Cortex of kidney (tissue), 1 donor: ENCODE data around the gene MIA.
A peak's percentile ranks its signal among the peaks of the same experiment; 100 is the strongest.
"Not testable (repeated sequence)": the region's sequence is repeated elsewhere in the genome, so short reads cannot be mapped to it uniquely, and the experiment has no call there.

ENCODE experiments used
- DNase-seq: peaks from one replicate; lab custom pipeline; 2025; lab: John Stamatoyannopoulos, UW

The MIA gene

GRCh38 chr19:40774916-40775631, at the start of gene MIA:
Gene MIA, plus strand, starts transcription at chr19:40775521. Its CDS starts 22 bp downstream, at chr19:40775543.
- DNase-seq: no peak

DNA sequence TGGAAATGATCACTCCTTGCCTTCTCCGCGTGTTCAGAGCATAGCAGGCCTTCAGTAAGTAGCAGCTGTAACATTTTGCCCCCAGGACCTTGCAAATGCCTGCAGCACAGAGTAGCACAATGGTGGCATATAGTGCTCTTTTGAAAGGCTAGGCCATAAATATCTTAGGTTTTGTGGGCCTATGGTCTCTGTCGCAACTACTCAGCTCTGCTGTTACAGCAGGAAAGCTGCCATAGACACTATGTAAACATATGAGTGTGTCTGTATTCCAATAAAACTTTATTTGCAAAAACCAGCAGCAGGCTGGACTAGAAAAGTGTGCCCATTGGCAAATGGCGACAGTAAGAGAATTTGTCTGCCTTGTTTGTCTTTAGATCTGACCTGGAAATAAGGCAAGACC, 49.0 kb upstream of the MIA start:
- no peak for DNase-seq

GRCh38 chr19:40730065-40730464, 45.3 kb upstream of the MIA start:
- DNase-seq: not testable (repeated sequence)

- DNase-seq: not testable (repeated sequence)
Measured at GRCh38 chr19:40732304-40732703, 43.0 kb upstream of the MIA start.

GRCh38 chr19:40733149-40733548, 42.2 kb upstream of the MIA start:
- no peak for DNase-seq

GRCh38 chr19:40735013-40735771, 40.1 kb upstream of the MIA start:
- DNase-seq: no peak

DNA sequence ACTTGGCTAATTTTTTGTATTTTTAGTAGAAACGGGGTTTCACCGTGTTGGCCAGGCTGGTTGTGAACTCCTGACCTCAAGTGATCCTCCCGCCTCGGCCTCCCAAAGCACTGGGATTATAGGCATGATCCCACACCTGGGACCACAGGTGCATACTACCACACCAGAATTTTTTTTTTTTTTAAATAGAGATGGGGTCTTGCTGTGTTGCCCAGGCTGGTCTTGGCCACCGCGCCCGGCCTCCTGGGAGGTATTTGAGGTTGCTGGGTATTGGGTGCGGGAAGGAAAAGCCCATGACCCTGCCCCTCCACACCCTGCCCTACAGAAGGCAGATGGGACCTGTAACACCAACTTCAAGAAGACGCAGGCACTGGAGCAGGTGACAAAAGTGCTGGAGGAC, 38.7 kb upstream of the MIA start:
- no peak for DNase-seq

DNA sequence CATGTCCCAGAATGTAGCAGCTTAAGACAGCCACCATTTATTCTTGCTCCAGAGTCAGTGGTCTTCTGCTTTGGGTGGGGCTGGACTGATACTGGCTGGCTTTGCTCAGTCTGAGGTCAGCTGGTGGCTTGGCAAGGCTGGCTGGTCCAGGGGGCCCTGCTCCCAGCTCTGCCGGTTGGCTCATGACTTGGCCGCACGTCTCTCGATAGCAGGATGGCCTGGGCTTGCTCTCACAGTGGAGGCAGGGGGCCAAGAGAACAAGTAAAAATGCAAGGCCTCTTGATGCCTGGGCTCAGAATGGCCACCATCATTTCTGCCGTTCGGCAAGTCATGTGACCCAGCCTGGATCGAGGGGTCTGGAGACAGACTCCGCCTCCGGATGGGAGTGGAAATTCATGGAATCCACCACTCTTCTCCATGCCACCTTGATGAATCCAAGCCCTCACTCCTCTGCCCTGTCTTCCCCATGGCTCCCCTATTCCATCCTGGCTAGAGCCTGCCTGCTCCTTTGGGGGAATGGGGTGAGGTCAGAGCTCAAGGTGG, 38.1 kb upstream of the MIA start:
- DNase-seq: no peak

- no peak for DNase-seq
Measured at GRCh38 chr19:40739030-40739839, 36.1 kb upstream of the MIA start.

GRCh38 chr19:40739871-40740703, 35.2 kb upstream of the MIA start:
- DNase-seq: no peak

DNA sequence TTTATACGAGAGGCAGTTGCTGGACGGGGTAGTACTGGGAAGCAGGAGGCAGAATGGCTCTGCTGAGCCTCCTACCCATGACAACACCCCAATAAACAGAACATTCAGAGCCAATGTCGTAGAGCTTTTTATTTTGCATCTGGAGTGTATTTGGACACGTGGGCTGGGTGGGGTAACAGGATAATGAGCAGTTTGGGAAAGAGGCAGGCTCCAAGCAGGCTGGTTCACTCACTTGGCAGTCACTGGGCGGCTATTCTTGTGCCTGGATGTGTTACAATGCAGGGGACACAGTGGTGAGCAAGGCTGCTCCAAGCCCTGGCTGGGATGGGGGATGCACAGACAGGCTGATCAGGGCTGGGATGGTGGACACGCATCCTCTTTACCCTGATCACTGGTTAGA, 34.6 kb upstream of the MIA start:
- DNase-seq: no peak

DNA sequence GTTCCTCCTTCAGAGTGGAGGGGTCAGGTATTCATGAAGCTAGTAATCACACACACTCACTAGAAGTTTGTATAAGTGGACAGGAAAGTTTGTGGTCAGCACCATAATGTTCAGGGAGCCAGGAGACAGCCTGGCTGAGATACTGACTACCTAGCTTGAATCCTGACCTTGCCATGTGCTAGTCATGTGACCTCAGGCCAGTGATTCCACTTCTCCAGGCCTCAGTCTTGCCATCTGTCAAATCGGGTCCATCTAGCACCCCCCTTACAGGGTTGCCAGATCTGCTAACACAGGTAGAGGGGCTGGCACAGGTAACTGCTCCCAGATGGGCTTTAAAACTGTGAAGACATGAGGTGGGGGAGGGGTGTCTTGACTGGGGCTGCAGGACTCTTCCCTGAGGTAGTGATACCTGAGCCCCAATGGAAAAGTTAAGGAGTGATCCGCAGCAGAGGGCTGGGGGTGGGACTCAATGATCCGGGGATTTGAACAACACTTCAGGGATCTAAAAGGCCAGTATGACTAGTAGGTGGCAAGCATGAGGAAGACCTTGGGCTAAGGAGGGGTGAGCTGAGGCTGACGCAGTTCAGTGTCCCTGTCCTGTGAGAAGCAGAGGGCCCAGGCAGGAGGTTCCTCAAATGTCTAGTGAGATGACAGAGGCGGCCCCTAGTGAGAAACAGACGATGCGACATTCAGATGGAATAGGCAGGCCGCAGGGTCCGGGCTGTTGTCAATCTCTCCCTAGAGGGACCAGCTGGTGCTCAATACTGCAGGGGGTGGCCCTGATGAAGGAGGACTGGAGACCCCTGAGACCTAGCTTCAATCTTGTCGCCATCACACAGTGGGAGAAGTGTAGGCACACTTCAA, 33.6 kb upstream of the MIA start:
- DNase-seq: no peak

- DNase-seq: no peak
Measured at GRCh38 chr19:40742477-40742876, 32.8 kb upstream of the MIA start.

DNA sequence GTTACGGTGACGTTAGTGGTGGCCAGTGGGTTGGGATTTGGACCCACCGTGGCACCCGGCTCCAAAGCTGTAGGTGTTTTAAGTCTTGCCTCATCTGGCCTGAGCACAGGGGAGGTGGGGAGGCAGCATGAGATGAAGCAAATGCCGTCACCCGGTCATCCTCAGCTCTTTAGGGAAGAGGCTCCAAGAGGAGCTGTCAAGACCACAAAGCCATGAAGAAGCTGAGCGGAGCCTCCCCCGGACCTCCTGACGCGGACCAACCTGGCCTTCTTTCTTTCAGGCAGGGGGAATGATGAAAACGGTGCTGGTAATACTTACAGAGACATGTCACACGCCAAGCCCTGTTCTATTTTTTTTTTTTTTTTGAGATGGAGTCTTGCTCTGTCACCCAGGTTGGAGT, 32.4 kb upstream of the MIA start:
- DNase-seq: no peak

DNA sequence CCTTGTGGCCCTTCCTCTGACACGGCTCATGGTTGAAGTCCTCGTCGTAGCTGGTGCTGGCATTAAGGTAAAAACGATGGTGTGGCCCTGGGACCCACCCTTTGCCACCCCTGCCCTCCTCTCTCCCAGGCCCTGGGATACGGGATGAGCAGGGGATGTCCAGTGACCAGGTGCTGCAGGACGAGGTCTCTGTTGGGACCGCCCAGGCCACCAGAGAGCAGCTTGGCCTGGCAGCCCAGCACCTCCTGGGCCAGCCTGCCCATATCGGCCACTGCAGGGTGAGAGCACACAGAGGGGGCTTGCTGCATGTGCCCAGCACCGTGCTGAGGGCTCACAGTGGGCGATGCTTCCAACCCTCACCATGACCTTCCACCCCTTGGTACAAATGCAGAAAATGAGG, 31.4 kb upstream of the MIA start:
- no peak for DNase-seq

DNA sequence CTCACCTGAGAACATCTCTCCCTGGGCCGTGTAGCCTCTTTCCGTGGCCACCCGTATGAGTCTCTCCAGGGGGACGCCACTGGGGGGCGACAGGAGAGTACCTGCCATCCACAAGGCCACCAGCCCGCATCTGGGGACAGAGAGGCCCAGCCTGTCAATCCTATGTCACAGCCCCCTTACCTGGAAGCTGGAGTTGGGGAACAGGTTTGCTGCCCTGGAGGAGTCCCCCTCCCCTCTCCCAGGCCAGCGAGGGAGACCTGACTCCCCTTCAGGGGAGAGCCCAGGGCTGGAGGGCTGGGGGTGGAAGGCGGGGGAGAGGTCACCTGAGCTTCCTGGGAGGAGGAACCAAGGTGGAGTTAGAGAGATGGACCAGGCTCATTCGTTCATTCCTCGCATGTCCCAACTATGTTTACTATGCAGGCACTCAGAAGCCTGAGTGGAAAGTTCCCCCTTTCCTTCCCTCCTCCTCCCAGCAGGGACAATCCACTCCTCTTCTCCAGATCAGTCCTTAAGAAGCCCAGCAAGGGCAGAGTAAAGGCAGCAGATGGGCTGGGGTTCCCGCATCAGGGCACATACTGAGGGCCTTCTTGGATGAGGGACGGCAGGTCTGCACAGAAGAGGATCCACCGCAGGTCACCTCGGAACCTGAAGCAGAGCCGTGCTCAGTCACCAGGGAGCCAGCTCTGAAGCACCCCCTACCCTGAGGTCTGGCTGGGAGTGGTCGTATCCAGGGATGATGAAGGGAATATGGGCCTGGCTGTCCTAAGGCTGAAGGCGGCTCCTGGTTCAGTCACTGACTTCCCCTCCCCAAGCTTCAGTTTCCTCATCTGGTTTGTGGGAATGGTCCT, 30.5 kb upstream of the MIA start:
- DNase-seq: no peak

DNA sequence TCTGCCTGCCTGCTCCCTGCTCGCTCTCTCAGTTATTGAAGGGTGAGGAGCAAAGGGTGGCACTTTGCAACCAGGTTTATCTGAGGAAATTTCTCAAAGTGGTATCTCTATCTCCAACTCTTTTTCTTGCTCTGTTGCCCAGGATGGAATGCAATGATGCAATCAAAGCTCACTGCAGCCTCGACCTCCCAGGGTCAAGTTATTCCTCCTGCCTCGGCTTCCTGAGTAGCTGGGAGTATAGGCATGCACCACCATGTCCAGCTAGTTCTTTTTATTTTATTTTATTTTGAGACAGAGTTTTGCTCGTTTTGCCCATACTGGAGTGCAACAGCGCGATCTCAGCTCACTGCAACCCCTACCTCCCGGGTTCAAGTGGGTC, 29.9 kb upstream of the MIA start:
- DNase-seq: no peak

GRCh38 chr19:40747536-40747935, 27.8 kb upstream of the MIA start:
- no peak for DNase-seq

GRCh38 chr19:40750058-40750873, 25.1 kb upstream of the MIA start, which contains the start of gene ACTMAP:
Gene ACTMAP, minus strand, starts transcription at chr19:40750477. Its CDS starts 674 bp downstream, at chr19:40749803.
- DNase-seq: peak; percentile 85
